SK-N-SH treated with all-trans-retinoic acid at 6 μM for 48 hours (cell line): ENCODE measurements around the gene IFT74.
"Not testable (repeated sequence)": the region's sequence is repeated elsewhere in the genome, so short reads cannot be mapped to it uniquely, and the experiment has no call there.

Experiments used
- ATAC-seq: fragments of 200-7000 bp; cut with Tn5 transposase; 3 replicates; pipeline ENCODE4 v1.9.1; 2020; ENCODE audit warnings: mild to moderate bottlenecking, moderate library complexity
- ARNTL ChIP-seq: fragments of 450-650 bp; formaldehyde crosslinking; IDR thresholded peaks from 2 replicates; pipeline ENCODE4 v1.5.0; 2020; ENCODE audit warnings: low read depth, mild to moderate bottlenecking, moderate library complexity, borderline replicate concordance
- BACH2 ChIP-seq: fragments of 250-450 bp; sonication (Bioruptor Pico); IDR thresholded peaks from 2 replicates; pipeline ENCODE4 v1.9.0; 2021; ENCODE audit warnings: mild to moderate bottlenecking, borderline replicate concordance
- CSDC2 ChIP-seq: fragments of 250-450 bp; sonication (Bioruptor Pico); IDR thresholded peaks from 2 replicates; pipeline ENCODE4 v1.5.0; 2020; ENCODE audit warnings: mild to moderate bottlenecking, moderate library complexity
- ESRRG ChIP-seq: fragments of 250-450 bp; sonication (Bioruptor Pico); IDR thresholded peaks from 2 replicates; pipeline ENCODE4 v1.6.1; 2021; ENCODE audit warnings: mild to moderate bottlenecking
- GLIS3 ChIP-seq: fragments of 250-450 bp; sonication (Bioruptor Pico); IDR thresholded peaks from 2 replicates; pipeline ENCODE4 v1.5.0; 2020; ENCODE audit warnings: mild to moderate bottlenecking, moderate library complexity
- ISL1 ChIP-seq: fragments of 250-450 bp; sonication (Bioruptor Pico); IDR thresholded peaks from 2 replicates; pipeline ENCODE4 v2.1.2; 2022; ENCODE audit warnings: mild to moderate bottlenecking, moderate library complexity
- PPARA ChIP-seq: fragments of 250-450 bp; sonication (Bioruptor Pico); IDR thresholded peaks from 2 replicates; pipeline ENCODE4 v1.5.0; 2020; ENCODE audit warnings: mild to moderate bottlenecking, borderline replicate concordance
- RARB ChIP-seq: fragments of 250-450 bp; sonication (Bioruptor Pico); IDR thresholded peaks from 2 replicates; pipeline ENCODE4 v1.8.0; 2021; ENCODE audit warnings: mild to moderate bottlenecking, moderate library complexity
- SNAI2 ChIP-seq: fragments of 250-450 bp; sonication (Bioruptor Pico); IDR thresholded peaks from 2 replicates; pipeline ENCODE4 v1.5.0; 2020; ENCODE audit warnings: mild to moderate bottlenecking, moderate library complexity
- TOX ChIP-seq: fragments of 250-450 bp; sonication (Bioruptor Pico); IDR thresholded peaks from 2 replicates; pipeline ENCODE4 v1.8.0; 2021; ENCODE audit warnings: mild to moderate bottlenecking, moderate library complexity, borderline replicate concordance
- ZC3H10 ChIP-seq: fragments of 250-450 bp; sonication (Bioruptor Pico); IDR thresholded peaks from 2 replicates; pipeline ENCODE4 v1.5.1; 2021; ENCODE audit warnings: mild to moderate bottlenecking, moderate library complexity
- ZFP3 ChIP-seq: fragments of 250-450 bp; sonication (Bioruptor Pico); IDR thresholded peaks from 2 replicates; pipeline ENCODE4 v1.5.0; 2020; ENCODE audit warnings: mild to moderate bottlenecking, moderate library complexity
- ZFP30 ChIP-seq: fragments of 450-650 bp; formaldehyde crosslinking; IDR thresholded peaks from 2 replicates; pipeline ENCODE4 v1.5.0; 2022; ENCODE audit warnings: mild to moderate bottlenecking, moderate library complexity
- ZNF70 ChIP-seq: fragments of 450-650 bp; formaldehyde crosslinking; IDR thresholded peaks from 2 replicates; pipeline ENCODE4 v1.5.0; 2020; ENCODE audit warnings: mild to moderate bottlenecking, moderate library complexity
- ZNF8 ChIP-seq: fragments of 450-650 bp; formaldehyde crosslinking; IDR thresholded peaks from 2 replicates; pipeline ENCODE4 v1.5.0; 2020; ENCODE audit warnings: mild to moderate bottlenecking, moderate library complexity
- TF ChIP-seq, protein P1 (sequence below): fragments of 250-450 bp; sonication (Bioruptor Pico); IDR thresholded peaks from 2 replicates; pipeline ENCODE4 v1.5.1; 2021; ENCODE audit warnings: mild to moderate bottlenecking, moderate library complexity
- TF ChIP-seq, protein P2 (sequence below): fragments of 250-450 bp; sonication (Bioruptor Pico); IDR thresholded peaks from 2 replicates; pipeline ENCODE4 v1.5.0; 2020; ENCODE audit warnings: mild to moderate bottlenecking, moderate library complexity
- TF ChIP-seq, protein P3 (sequence below): fragments of 250-450 bp; sonication (Bioruptor Pico); IDR thresholded peaks from 2 replicates; pipeline ENCODE4 v1.8.0; 2020; ENCODE audit warnings: mild to moderate bottlenecking, moderate library complexity, borderline replicate concordance
- TF ChIP-seq, protein P4 (sequence below): fragments of 250-450 bp; sonication (Bioruptor Pico); IDR thresholded peaks from 2 replicates; pipeline ENCODE4 v1.5.1; 2020; ENCODE audit warnings: low read depth, mild to moderate bottlenecking, moderate library complexity
- TF ChIP-seq, protein P5 (sequence below): fragments of 250-450 bp; sonication (Bioruptor Pico); IDR thresholded peaks from 2 replicates; pipeline ENCODE4 v1.8.0; 2021; ENCODE audit warnings: low read depth, mild to moderate bottlenecking, moderate library complexity, borderline replicate concordance

Gene IFT74

DNA sequence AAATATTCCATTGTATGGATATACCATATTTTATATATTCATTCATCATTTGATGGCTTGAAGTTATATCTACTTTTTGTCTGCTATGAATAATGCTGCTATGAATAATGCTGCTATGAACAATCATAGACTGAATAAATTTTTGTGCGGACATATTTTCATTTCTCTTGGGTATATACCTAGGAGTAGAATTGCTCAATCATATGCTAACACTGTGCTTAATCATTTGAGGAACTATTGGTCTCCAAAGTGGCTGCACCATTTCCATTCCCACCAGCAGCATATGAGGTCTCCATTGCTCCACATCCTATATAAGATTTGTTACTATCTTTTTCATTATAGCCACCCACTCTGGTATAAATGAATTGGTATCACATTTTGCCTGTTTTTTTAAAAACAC is 134.5 kb downstream of the IFT74 start:
- TF ChIP-seq ZFP3 (CRISPR knock-in tag) (no peak), CSDC2 (CRISPR knock-in tag) (no peak), ZNF8 (CRISPR knock-in tag) (no peak), ZFP30 (CRISPR knock-in tag) (no peak), ISL1 (CRISPR knock-in tag) (no peak), ARNTL (CRISPR knock-in tag) (no peak), GLIS3 (CRISPR knock-in tag) (no peak), PPARA (CRISPR knock-in tag) (no peak), ZNF70 (CRISPR knock-in tag) (no peak), RARB (CRISPR knock-in tag) (no peak), ESRRG (CRISPR knock-in tag) (no peak), SNAI2 (no peak), TOX (CRISPR knock-in tag) (no peak)
- TF ChIP-seq, protein P1, sequence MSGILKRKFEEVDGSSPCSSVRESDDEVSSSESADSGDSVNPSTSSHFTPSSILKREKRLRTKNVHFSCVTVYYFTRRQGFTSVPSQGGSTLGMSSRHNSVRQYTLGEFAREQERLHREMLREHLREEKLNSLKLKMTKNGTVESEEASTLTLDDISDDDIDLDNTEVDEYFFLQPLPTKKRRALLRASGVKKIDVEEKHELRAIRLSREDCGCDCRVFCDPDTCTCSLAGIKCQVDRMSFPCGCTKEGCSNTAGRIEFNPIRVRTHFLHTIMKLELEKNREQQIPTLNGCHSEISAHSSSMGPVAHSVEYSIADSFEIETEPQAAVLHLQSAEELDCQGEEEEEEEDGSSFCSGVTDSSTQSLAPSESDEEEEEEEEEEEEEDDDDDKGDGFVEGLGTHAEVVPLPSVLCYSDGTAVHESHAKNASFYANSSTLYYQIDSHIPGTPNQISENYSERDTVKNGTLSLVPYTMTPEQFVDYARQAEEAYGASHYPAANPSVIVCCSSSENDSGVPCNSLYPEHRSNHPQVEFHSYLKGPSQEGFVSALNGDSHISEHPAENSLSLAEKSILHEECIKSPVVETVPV = no peak
- TF ChIP-seq, protein P2, sequence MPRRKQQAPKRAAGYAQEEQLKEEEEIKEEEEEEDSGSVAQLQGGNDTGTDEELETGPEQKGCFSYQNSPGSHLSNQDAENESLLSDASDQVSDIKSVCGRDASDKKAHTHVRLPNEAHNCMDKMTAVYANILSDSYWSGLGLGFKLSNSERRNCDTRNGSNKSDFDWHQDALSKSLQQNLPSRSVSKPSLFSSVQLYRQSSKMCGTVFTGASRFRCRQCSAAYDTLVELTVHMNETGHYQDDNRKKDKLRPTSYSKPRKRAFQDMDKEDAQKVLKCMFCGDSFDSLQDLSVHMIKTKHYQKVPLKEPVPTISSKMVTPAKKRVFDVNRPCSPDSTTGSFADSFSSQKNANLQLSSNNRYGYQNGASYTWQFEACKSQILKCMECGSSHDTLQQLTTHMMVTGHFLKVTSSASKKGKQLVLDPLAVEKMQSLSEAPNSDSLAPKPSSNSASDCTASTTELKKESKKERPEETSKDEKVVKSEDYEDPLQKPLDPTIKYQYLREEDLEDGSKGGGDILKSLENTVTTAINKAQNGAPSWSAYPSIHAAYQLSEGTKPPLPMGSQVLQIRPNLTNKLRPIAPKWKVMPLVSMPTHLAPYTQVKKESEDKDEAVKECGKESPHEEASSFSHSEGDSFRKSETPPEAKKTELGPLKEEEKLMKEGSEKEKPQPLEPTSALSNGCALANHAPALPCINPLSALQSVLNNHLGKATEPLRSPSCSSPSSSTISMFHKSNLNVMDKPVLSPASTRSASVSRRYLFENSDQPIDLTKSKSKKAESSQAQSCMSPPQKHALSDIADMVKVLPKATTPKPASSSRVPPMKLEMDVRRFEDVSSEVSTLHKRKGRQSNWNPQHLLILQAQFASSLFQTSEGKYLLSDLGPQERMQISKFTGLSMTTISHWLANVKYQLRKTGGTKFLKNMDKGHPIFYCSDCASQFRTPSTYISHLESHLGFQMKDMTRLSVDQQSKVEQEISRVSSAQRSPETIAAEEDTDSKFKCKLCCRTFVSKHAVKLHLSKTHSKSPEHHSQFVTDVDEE (CRISPR knock-in tag) = no peak
- TF ChIP-seq, protein P3, sequence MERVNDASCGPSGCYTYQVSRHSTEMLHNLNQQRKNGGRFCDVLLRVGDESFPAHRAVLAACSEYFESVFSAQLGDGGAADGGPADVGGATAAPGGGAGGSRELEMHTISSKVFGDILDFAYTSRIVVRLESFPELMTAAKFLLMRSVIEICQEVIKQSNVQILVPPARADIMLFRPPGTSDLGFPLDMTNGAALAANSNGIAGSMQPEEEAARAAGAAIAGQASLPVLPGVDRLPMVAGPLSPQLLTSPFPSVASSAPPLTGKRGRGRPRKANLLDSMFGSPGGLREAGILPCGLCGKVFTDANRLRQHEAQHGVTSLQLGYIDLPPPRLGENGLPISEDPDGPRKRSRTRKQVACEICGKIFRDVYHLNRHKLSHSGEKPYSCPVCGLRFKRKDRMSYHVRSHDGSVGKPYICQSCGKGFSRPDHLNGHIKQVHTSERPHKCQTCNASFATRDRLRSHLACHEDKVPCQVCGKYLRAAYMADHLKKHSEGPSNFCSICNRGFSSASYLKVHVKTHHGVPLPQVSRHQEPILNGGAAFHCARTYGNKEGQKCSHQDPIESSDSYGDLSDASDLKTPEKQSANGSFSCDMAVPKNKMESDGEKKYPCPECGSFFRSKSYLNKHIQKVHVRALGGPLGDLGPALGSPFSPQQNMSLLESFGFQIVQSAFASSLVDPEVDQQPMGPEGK (CRISPR knock-in tag) = no peak
- no peak for ATAC-seq

DNA sequence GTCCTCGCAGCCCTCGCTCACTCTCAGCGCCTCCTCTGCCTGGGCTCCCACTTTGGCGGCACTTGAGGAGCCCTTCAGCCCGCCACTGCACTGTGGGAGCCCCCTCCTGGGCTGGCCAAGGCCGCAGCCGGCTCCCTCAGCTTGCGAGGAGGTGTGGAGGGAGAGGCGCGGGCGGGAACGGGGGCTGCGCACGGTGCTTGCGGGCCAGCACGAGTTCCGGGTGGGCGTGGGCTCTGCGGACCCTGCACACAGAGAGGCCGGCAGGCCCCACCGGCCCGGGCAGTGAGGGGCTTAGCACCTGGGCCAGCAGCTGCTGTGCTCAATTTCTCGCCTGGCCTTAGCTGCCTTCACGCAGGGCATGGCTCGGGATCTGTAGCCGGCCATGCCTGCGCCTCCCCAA is 136.3 kb downstream of the IFT74 start:
- ATAC-seq = not testable (repeated sequence)

DNA sequence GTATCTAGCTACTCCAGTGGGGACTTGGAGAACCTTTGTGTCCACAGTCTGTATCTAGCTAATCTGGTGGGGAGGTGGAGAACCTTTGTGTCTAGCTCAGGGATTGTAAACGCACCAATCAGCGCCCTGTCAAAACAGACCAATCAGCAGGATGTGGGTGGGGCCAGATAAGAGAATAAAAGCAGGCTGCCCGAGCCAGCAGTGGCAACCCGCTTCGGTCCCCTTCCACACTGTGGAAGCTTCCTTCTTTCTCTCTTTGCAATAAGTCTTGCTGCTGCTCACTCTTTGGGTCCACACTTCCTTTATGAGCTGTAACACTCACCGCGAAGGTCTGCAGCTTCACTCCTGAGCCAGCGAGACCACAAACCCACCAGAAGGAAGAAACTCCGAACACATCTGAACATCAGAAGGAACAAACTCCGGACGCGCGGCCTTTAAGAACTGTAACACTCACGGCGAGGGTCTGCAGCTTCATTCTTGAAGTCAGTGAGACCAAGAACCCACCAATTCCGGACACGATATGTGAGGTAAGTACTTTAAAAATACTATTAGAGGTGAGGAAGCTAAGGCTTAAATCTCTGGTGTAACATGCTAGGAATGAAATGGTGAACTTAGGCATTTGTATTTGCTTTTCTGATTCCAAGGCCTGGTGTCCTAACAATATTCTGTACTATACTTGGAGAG is 137.3 kb downstream of the IFT74 start:
- not testable (repeated sequence) for ATAC-seq

DNA sequence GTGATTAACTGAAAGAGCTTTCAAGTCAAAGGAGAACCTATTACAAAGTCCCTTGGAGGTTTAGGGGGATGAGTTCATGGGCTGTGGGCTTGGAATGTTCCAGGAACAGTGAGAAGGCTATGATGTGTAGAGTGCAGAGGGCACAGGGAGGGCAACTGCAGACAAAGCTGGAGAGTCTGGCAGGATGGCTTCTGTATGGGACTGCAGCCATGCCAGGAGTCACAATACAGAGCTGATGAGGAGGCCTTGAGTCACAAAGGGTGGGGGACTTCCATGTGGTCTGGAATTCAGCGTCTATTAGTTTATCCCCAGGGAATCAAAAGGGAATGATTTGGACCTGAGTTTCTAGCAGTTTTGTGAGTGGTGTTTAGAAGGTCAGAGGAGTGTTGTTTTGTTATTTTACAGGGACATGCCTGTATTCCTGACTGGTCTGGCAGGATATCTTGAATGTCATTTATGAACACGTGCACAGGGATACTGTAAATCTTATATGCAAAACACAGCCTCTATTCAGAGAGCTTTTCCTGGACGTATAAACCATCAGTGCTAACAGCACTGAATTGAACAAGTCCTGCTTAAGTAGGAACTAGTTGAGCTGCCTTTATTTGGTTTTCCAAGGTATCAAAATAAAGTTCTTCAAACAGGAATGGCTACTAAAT is 138.6 kb downstream of the IFT74 start:
- TF ChIP-seq ESRRG (CRISPR knock-in tag) (no peak), ZNF70 (CRISPR knock-in tag) (no peak), ZC3H10 (CRISPR knock-in tag) (no peak), GLIS3 (CRISPR knock-in tag) (no peak), ARNTL (CRISPR knock-in tag) (no peak), PPARA (CRISPR knock-in tag) (no peak), TOX (CRISPR knock-in tag) (no peak), ZNF8 (CRISPR knock-in tag) (no peak), BACH2 (CRISPR knock-in tag) (no peak), RARB (CRISPR knock-in tag) (no peak), SNAI2 (no peak)
- TF ChIP-seq, protein P4, sequence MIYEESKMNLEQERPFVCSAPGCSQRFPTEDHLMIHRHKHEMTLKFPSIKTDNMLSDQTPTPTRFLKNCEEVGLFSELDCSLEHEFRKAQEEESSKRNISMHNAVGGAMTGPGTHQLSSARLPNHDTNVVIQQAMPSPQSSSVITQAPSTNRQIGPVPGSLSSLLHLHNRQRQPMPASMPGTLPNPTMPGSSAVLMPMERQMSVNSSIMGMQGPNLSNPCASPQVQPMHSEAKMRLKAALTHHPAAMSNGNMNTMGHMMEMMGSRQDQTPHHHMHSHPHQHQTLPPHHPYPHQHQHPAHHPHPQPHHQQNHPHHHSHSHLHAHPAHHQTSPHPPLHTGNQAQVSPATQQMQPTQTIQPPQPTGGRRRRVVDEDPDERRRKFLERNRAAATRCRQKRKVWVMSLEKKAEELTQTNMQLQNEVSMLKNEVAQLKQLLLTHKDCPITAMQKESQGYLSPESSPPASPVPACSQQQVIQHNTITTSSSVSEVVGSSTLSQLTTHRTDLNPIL (CRISPR knock-in tag) = no peak
- TF ChIP-seq, protein P5, sequence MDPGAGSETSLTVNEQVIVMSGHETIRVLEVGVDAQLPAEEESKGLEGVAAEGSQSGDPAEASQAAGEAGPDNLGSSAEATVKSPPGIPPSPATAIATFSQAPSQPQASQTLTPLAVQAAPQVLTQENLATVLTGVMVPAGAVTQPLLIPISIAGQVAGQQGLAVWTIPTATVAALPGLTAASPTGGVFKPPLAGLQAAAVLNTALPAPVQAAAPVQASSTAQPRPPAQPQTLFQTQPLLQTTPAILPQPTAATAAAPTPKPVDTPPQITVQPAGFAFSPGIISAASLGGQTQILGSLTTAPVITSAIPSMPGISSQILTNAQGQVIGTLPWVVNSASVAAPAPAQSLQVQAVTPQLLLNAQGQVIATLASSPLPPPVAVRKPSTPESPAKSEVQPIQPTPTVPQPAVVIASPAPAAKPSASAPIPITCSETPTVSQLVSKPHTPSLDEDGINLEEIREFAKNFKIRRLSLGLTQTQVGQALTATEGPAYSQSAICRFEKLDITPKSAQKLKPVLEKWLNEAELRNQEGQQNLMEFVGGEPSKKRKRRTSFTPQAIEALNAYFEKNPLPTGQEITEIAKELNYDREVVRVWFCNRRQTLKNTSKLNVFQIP (CRISPR knock-in tag) = no peak
- ATAC-seq = peak; percentile 85
